Stimulated activated CD4-positive, alpha-beta T cell treated with anti-CD3 and anti-CD28 coated beads, Interleukin-12 subunit alpha, Interleukin-12 subunit beta, amount 100 ng/mL, for 24 hours (primary cell): ENCODE data around the gene UCP2.
A peak's percentile ranks its signal among the peaks of the same experiment; 100 is the strongest.

Experiments used
- DNase-seq, 2 experiments: peaks; one replicate each; pipeline ENCODE4 v3.0.0-alpha.2; 2020; ENCODE audit warnings: low read depth in 2 of 2

Gene UCP2, protein sequence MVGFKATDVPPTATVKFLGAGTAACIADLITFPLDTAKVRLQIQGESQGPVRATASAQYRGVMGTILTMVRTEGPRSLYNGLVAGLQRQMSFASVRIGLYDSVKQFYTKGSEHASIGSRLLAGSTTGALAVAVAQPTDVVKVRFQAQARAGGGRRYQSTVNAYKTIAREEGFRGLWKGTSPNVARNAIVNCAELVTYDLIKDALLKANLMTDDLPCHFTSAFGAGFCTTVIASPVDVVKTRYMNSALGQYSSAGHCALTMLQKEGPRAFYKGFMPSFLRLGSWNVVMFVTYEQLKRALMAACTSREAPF

DNA sequence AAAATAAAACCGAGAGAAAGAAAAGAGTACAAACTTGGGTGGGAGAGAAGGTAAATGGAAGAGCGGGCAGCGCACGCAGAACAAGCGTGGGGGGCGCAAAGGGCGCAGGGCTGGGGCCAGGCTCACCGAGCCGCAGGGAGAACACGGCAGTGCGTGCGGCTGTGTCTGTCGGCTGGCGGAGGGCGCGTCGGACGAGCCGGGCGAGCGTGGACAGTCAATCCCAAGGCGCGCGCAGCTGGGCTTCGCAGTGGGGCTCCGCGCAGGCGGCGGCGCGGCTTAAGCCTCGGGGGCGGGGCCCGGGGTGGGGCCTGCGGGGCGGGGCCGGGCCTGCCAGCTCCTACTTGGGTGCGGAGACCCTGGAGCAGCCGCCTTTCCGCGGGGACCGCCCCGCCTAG is at the start of gene UCP2:
Gene UCP2 (minus strand): TSS at position 249 of the 395 bp plus-strand sequence. CDS start 4,465 bp downstream, outside the sequence.
- peak; percentile 66 to 85 for DNase-seq

DNA sequence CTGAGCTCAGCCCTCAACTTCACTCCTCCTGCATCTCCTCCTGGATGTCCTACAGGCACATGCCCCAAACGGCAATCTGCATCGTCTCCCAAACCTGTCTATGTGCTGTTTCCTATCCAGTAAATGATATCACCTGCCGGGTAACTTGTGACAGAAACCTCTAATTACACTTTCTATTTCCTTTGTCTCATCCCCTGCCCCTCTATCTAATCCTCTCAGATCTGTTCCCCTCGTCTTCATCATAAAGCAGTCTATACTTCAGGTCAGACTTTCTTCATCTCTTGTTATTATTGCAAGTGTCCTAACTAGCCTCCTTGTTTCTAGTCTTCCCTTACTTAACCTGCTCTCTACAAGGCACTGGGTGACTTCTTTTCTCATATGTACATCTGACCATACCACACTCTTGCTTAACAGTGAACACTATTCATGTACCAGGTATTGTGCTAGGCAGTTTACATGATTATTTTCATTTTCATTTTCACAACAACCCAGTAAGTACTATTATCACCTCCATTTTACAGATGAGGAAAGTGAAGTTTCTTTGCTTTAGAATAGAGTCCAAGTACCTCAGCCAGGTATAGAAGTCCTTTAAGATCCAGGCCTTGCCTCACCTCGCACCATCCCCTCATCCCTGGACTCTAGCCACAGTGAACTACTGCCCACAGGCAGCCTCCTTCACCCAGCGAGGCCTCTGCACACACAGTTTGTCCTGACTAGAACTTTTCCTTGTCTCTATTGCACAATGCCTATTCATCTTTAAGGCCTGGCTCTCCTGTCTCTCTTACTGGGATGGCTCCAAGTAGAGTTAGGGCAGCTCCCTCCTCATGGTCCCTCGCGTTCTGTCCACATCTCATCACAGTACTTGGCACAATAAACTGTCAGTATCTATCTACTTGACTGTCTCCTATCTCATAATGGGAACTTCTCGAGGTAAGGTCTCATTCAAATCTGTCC is 48.4 kb upstream of the UCP2 start:
- no peak for DNase-seq

DNA sequence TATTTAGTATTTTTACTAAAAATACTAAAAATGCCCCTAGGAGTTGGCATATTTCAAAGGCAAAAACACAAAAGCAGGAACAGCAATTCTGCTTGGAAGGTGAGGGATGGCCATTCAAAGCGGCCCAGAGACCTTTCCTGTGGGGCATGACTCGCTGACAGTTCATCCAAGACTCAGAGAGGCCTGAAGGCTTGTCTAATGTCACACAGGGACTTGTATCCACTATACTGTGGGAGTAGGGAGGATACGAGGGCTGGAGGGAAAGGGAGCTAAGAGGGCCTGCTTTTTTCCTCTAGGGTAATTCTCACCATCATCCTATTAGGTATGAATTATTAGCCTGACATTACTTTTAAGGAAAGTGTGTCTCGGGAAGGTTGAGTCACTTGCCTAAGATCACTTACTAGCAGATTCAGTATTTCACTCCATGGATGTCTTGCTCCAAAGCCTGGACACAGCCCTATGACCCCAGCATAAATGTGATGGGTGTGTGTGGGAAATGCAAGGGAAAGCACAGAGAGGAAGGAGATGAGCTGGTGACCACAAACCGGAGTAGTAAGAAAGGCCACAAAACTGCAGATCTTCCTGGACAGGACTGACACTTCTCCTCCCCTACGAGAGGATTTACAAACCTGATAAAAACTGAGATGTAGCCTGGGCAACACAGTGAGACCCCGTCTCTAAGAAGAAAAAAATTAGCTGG is 43.0 kb upstream of the UCP2 start:
- DNase-seq: no peak

DNA sequence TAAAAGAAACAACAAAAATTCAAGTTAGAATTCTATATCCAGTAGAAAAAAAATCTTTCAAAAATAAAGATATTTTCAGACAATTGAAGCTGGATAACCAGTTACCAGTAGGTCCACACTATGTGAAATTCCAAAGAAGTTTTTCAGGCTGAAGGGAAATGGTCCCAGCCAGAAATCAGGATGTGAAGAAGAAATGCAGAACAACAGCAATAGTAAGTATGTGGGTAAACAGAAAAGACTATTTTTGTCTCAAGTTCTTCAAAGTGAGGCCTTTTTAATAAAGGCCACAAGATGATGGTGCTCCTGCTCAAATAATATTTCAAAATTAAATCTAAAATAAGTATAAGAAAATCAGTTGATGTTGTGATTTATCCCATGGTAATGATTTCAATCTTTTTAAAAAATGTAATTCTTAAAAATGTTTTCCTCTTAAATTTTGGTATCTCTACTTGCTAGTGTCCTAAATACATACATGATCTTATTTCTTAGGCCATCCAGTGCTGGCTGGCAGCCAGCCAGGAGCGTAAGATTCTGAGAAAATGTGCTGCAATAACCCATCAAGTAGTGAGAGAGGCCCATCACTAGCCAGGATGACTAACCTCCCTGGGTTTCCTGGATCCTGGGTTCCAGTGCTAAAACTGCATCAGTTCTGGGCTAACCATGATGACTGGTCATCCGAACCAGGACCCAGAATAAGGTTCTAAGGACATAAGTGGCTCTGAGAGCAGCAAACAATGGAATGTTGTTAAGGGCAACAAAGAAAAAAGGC is 41.8 kb upstream of the UCP2 start:
- peak in 1 of 2 experiments; percentile 23 for DNase-seq

DNA sequence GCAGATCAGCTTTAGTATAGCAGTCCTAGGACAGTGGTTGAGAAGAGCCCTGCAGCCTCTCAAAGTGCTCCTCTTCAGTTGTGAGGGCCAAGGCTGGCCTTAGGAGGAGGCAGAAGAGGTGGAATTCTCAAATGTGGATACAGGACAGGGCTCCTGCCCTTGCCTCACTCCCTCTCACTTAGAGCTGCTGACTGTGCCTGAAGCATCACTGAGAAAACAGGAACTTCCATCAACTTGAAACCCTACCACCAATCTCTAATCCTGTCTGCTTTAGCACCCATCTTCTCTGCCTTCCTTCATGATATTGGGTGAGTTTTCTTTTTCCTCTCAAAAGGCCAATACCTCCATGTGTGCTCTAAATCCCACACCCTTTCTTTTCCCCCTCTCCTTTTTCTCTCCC is 40.6 kb upstream of the UCP2 start:
- DNase-seq: no peak

DNA sequence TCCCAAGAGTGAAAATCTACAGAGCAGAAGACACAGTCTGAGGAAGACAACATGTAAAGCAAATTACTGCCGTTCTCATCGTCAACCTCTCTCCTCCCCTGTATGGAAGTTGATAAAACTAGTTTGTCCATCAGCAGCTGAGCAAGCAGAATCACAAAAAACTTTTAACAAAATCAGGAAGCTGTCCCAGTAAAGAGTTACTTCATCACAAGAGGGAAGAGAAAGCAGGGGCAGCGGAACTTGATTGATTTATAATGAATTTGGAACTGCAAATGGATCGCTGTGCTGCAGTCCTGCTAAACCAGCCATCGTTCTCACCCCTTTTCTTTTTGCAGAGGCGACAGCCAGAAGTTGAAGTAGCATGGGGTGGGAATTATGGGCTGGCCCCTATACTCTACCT is 39.9 kb upstream of the UCP2 start:
- no peak for DNase-seq

DNA sequence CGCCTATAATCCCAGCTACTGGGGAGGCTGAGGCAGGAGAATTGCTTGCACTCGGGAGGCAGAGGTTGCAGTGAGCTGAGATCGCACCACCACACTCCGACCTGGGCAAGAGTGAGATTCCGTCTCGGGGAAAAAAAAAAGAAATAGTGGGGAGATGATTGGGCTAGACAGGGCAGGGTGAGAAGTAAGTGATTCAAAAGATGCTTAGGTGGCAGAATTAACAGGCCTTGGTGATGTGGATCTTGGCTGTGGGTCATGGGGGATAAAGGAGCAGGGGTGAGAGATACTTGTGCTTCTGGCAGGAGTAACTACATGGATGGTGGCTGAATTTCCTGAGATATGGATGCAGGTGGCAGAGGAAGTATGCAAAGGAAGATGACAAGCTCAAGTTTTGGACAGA is 39.4 kb upstream of the UCP2 start:
- no peak for DNase-seq

DNA sequence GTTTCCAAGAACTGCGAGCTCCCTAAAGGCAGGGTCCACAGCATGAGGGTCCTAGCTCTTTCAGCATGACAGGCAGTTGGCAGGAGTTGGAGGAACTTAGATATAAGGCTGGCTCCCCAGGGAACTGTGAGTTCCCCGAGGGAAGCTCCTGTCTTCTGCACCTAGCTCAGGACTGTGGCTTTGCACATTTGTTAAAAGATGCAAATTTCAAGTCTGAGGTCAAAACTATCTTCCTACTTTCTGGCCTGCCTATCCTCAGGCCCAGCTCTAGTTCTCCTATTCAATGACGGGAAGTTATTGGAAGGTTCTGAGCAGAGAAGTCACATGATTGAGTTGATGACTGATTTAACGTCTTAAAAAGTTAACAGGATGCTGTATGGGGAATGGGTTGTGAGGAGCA is 37.9 kb upstream of the UCP2 start:
- no peak for DNase-seq

DNA sequence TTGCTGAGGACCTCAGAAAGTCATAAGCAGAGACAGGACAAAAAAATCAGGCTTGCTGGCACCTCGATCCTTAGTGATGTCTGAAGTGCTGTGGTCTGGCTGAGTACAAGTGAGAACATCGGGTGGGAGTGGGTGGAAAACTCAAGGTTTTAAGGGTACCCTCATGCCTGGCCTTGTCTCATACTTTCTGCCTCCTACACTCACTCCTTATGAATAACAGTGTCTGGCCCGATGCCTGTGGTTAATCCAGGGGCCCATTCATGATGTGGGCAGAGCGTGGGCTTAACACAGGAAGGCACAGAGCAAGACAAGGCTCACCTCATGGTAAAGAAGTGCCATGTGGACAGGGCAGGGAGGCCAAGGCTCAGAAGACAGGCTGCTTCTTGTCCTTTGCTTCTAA is 37.2 kb upstream of the UCP2 start:
- DNase-seq: peak; percentile 31 to 63

DNA sequence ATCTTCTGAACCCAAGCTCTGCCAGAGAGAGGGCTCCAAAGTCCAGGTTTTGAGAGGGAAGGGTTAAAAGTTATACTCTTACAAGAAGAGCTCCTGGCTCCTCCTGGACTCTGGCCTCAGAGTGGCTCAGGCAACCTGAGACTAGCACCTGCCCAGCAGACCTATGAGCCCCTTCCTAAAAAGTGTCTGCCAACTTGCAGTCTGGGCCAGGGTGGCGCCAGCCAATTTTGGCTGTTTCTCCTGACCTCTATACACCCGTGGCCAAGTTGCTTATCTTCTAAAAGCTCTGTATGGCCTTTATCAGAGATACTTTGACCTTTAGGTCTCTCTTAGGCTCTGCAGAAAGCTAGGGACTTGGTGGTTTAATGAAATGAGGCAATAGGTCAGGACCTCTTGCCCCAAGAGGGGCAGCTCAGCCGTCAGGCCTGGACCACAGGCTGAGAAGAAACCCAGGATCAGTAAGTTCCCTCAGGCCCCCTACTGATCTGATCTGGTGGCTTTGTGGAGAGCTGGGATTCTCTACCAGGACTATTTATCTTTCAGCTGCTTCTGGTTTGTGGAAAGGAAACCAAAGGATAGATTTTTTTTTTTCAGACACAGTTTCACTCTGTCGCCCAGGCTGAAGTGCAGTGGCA is 36.6 kb upstream of the UCP2 start:
- no peak for DNase-seq

DNA sequence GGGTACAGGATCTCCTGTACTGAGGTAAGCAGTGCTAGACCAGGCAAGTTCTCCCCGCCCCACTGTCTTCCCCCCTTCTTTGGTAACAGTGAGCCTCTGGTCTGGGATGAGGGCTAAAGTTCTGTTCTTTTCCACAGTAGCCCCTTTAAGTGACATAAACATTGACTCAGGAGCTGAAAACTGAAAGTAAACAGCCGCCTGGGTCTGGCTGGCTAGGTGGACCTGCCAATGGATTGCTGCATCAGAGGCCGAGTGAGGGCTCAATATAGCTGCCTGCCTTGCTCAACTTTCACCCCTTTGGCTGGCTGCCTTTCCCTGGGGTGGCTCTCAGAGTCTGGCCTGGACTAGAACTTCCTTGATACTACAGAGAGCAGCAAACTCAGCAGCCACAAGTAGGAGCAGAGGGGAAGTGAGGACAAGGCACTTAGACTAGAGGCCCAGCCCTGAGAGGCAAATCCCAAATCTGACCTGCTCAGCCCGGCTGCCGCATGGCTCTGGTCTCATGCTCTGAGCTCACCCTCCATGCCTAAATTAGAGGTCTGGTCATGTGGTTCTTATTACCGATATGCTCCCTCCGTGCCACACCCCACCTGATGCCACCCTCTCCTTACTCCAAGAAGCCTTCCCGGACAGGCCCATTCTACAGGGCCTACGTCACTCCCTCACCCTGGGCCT is 35.8 kb upstream of the UCP2 start:
- DNase-seq: no peak

DNA sequence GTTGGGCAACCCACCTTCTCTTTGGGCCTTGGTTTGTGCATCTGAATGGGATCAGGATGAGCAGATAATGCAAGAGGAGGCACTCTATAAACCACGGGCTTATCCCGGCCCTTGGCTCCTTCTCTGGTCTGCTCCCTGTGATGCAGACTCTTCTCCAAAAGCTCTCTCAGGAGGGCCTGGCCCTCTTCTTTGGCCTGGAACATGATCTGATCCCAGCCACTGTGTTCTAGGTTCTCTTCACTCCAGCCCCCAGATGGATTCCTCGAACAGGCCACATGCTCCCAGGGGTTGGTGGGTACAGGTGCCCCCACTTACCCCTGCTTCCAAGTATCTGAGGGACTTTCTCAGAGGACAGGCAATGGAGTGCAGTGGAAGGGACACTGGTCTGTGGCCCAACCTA is 35.0 kb upstream of the UCP2 start:
- no peak for DNase-seq

DNA sequence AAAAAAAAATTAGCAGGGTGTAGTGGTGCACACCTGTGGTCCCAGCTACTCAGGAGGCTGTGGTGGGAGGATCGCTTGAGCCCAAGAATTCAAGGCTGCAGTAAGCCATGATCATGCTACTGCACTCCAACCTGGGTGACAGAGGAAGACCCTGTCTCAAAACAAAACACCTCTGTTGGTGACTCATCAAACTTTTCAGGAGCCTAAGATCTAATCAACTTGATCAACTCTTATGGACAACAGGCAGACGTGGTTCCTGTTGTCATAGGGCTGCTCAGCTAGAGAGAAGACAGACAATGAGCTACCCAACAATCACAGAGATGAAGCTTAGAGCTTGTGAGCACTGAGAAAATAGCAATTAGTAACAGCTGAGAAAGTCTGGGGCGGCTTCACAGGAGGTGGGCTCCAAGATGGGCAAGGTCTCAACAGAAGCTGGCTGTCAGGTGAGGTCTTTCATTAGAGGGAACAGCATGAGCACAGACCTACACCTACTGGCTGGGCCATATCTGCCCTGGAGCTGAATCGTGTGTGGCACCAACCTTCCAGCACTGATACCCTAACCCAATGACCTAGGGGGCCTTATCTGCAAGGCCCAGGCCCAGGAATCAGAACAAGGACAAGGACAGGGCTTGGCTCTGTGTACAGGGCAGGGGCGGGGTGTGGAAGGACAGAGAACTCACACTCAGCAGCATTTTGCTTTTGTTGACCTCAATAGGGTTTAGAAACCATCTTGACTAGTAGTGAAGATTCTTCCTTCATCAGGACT is 33.5 kb upstream of the UCP2 start:
- DNase-seq: no peak

DNA sequence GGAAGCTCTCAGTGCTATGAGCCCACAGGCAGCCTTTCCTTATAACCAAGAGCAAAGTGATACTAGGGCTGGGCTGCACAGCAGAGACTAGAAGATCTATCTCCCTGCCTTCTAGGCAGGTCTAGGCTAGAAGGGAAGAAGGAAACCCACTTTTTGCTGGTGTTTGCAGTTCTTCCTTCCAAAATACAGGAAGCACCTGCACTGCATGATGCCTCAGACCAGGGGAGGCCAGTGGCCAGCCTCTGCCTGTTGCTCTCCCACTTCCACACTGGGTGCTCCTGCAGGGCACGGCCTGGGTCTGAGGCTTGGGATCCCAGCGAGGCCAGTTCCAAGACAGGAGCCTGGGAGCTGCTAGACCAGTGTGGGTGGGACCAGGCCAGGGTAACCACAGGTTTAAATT is 32.2 kb upstream of the UCP2 start:
- no peak for DNase-seq

DNA sequence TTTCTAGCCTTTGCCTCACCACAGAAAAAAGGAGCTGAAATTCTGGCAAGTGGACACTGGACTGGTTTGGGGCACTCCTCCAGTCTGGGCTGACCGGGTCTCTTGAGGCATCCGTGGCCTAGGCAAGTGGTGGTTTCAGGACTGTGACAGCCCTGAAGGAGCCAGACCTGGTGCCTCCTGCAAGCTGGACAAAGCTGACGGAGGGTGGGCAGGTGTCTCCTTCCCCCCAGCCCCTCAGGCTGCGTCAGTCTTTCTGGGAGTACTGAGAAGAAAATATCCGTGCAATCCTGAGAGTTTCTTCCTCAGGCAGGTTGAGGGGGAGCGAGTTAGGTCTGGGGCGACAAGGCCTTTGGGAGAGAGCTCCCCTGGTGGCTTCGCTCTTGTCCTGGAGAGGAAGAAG is 30.5 kb upstream of the UCP2 start:
- no peak for DNase-seq

DNA sequence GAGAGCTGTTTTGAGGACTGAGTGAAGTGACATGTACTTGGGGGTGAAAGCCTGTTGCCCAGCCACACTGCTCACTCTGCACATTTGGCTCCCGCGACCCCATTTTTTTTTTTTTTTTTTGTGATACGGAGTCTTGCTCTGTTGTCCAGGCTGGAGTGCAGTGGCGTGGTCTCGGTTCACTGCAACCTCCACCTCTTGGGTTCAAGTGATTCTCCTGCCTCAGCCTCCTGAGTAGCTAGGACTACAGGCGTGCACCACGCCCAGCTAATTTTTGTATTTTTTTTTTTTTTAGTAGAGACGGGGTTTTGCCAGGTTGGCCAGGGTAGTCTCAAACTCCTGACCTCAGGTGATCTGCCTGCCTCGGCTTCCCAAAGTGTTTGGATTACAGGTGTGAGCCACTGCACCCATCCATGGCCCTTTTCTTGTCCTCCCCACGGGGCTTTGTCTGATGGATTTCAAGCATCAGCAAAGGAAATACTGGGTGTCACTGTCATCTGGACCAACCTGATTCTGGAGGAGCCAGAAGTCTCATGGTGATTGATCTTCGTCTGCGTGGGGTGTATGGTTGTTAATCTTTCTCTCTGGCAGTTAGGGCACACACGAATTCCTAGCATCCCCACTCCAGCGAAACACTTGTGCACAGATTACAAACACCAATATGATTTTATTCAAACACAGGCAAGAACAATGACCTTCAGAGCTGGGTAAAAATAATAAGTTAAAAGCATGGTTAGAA is 29.6 kb upstream of the UCP2 start:
- DNase-seq: no peak

DNA sequence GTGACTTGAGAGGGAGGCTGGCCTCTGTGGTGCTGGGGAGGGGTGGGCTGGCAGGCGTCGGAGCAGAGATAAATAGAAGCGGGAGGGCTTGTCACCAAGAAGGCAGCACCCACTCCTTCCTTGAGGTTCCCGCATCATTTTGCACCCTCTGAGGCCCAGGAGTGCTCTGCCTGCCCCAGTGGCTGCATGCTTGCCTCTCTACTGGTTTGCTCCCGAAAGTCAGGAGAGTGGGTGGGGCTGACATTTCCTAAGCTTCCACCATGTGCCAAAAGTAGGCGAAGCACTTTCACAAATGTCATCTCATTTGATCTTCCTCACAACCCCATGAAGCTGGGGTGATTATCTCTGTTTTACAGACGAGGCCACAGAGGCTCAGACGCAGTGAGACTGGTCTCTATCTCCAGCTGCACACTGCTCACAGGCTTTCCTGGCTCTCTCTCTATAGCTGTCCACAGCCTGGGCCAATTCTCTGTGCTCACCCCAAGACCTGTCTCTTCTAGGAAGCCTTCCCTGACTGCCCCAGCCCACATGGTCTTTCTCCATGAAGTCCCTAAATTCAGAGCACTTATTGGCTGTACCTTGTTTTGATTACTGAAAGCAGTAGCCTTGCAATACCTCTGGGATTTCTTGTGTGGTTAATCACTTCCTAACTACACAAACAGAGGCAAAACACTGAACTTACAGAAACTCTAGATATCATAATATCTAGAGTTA is 28.9 kb upstream of the UCP2 start:
- peak in 1 of 2 experiments; percentile 30 for DNase-seq
